Stimulated activated CD4-positive, alpha-beta T cell treated with anti-CD3 and anti-CD28 coated beads, Interleukin-1b, Interleukin-23, amount 100 ng/mL, for 1 hour (primary cell): ENCODE measurements around the gene CFAP91.

Source experiments
- DNase-seq, 2 donors: peaks; one replicate each; pipeline ENCODE4 v3.0.0-alpha.2; 2020; ENCODE audit warnings: low read depth in 2 of 2

The CFAP91 gene

DNA sequence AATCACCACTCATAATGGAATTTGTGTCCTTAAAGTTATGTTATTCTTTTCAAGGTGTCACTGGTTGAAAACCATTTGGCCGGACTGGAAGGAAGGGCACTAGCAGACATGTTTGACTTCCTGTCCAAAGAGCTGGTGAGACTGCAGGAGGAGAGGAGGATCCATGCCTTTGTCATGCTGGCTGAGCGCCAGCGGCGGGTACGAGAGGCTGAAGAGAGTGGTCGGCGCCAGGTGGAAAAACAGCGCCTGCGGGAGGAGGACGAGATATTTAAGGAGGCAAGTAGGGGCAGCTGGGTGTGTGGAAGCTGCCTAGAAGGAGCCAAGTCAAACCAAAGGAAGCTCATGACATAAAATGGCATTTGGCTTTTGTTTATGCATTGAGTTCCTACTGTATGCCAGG is 41.1 kb downstream of the CFAP91 start:
- DNase-seq, result no peak

DNA sequence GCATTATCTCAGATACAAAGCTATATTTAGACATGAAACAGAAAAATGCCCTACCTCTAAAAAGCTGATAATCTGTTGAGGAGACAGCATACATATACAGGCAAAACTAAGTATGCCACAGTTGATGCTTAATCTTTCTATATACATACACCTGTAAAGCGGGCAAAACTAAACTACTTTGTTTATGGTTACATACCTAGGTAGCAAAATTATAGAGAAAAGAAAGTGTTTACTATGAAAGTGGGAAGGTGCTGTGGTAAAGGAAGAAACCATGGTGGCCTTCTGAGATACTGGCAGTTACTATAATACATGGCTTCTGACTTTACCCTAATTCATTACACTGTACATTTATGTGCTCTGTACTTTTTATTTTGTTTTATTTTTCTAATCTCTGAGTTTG is 43.1 kb downstream of the CFAP91 start:
- no peak for DNase-seq

DNA sequence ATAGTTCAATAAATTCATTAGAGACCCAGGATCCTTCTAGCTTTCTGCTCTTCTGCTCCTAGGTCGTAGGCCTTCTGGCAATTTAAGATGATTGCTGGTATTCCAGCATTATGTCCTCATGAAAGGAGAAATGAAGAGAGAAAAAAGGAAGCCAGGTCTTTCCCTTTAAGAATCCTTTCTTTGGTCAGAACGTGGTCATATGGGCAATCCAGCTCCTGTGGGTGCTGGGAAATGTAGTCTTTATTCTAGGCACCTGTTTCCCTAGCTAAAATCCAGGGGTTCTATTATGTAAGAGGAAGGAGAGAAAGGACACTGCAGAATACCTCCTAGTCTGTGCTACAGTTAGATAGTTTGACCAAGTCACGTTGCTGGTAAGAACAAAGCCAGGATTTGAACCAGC is 43.6 kb downstream of the CFAP91 start:
- no peak for DNase-seq

DNA sequence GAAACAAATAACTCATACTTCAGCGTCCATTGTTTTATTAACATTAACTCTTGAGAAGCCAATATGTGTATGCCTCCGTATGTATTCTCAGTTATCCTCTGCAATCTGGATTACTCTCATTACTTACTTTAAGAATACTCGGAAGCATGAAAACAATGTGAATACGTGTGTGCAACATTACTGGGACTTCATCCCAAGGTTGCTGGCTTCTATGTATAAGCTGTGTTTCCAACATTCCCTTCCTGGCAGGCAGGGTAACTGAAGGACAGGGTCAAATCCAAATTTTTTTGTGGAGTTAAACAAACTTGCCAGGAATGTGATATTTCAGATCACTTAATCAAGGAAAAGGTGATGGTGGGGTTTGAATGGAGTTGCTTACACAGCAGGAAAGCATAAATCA is 44.5 kb downstream of the CFAP91 start:
- DNase-seq, result no peak

DNA sequence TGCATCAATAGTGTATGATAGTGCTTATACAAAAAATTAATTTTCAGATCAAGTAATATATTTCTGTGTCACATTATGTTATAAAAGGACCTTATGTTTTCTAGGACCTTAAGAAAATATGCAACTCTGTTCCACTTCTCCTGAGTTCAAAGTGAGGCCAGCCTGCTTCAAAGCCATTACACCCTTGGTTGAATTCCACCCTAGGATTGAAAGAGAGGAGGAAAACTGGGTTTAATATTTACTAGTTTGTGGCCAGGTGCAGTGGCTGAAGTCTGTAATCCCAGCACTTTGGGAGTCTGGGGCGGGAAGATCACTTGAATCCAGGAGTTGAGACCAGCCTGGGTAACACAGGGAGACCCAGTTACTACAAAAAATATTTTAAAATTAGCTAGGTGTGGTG is 46.2 kb downstream of the CFAP91 start:
- DNase-seq, result no peak

DNA sequence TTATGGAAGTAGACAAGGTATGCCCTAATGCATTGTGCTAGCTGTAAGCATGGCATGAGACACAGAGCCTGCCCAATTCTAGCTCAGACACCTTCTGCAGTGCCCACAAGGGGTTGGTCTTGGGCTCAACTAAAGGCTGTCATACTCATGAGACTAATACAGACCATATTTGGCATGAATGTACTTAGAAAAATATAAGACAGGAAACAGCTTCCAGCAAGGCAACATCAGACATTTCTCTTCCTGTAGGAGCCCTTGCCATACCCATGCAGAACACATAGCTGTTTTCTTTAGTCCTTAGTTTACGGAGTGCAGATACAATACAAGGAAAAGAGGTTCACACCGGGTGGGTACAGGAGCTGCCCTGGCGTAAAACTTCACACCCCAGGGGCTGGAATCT is 48.6 kb downstream of the CFAP91 start:
- no peak for DNase-seq
